HepG2 (cell line): ENCODE data around the gene ZNF180. TPM values are rescaled to one million over a fixed set of nuclear protein-coding genes. Genes with fewer than 3 reads are reported as not detected.

ENCODE experiments used
- ATAC-seq: fragments of 200-7000 bp; cut with Tn5 transposase; 3 replicates; pipeline ENCODE4 v1.9.1; 2020; ENCODE audit warnings: mild to moderate bottlenecking, moderate library complexity
- BruUV-seq: library from RNA; stranded (reverse); fragments of 400-500 nt; replicated peaks from 2 replicates; lab custom pipeline; 2021; lab: Mats Ljungman, UMichigan
- CTCF ChIA-PET: fragments of 300-600 bp; formaldehyde crosslinking; extraction: SDS; loops from one replicate; lab custom pipeline; 2021; ENCODE audit warnings: low total read pairs, inconsistent platforms, low intra/inter-chr PET ratio; lab: Yijun Ruan, JAX
- POLR2A ChIA-PET: fragments of 350-600 bp; sonication (Branson Sonifier 250); formaldehyde crosslinking; loops from one replicate; lab custom pipeline; 2020; ENCODE audit warnings: antibody characterized with exemption, inconsistent platforms; lab: Yijun Ruan, JAX
- DNase-seq: peaks from one replicate; pipeline ENCODE4 v3.0.0-alpha.2; 2015; ENCODE audit warnings: low spot score
- FAIRE-seq: peaks from 3 replicates; lab custom pipeline; 2011; peaks lifted over from hg19 to GRCh38; lab: Jason Lieb, UNC
- H2AFZ ChIP-seq: one replicate; pipeline ENCODE4 v1.6.1; 2011; ENCODE audit warnings: low read length, inconsistent platforms
- H3K27ac ChIP-seq: fragments of 300-600 bp; 3 replicates; pipeline ENCODE4 v1.8.0; 2011; ENCODE audit warnings: mixed run types, mild to moderate bottlenecking, mixed read lengths, low read length, inconsistent platforms; ENCODE audit not compliant: insufficient read depth; ENCODE audit errors: extremely low read length
- H3K27me3 ChIP-seq, 2 experiments: fragments of 200-600 bp in 1 of 2; 2 replicates in 1 of 2; 3 replicates in 1 of 2; pipeline versions ENCODE4 v1.6.0 to v1.8.0; 2011; ENCODE audit warnings: low read length in 2 of 2, mild to moderate bottlenecking in 2 of 2, moderate library complexity in 2 of 2, inconsistent platforms in 1 of 2; ENCODE audit not compliant: insufficient read depth in 2 of 2, control insufficient read depth in 1 of 2
- H3K36me3 ChIP-seq, 2 experiments: fragments of 200-600 bp in 1 of 2; replicated peaks in 1 of 2; 2 replicates in 1 of 2; 3 replicates in 1 of 2; pipeline versions ENCODE4 v1.5.1 to v1.8.0; 2011; ENCODE audit warnings: low read length in 2 of 2, inconsistent platforms in 1 of 2; ENCODE audit not compliant: insufficient read depth in 2 of 2, control insufficient read depth in 1 of 2
- H3K4me1 ChIP-seq: 2 replicates; pipeline ENCODE4 v1.5.1; 2012; ENCODE audit warnings: low read length, inconsistent platforms; ENCODE audit not compliant: insufficient read depth
- H3K4me2 ChIP-seq: 2 replicates; pipeline ENCODE4 v1.6.0; 2011; ENCODE audit warnings: low read depth, low read length, inconsistent platforms
- H3K4me3 ChIP-seq, 3 experiments: fragments of 200-600 bp in 1 of 3; sonication (generic), shearing (Covaris generic) in 1 of 3; replicated peaks in 1 of 3; 2 replicates each; pipeline ENCODE4 v1.5.1; 2011 to 2016; ENCODE audit warnings: low read length in 3 of 3, inconsistent platforms in 2 of 3, low read depth in 2 of 3, mild to moderate bottlenecking in 2 of 3, control low read depth in 1 of 3, mixed read lengths in 1 of 3; ENCODE audit not compliant: insufficient read depth in 1 of 3
- H3K79me2 ChIP-seq: one replicate; pipeline ENCODE4 v1.6.1; 2011; ENCODE audit warnings: low read length, inconsistent platforms; ENCODE audit not compliant: insufficient read depth
- H3K9ac ChIP-seq: 2 replicates; pipeline ENCODE4 v1.6.0; 2011; ENCODE audit warnings: mild to moderate bottlenecking, low read depth, low read length, inconsistent platforms; ENCODE audit not compliant: insufficient read depth
- H3K9me3 ChIP-seq: 2 replicates; pipeline ENCODE4 v1.5.1; 2012; ENCODE audit warnings: mild to moderate bottlenecking, low read length
- H4K20me1 ChIP-seq: 2 replicates; pipeline ENCODE4 v1.6.0; 2011; ENCODE audit warnings: inconsistent platforms, mild to moderate bottlenecking, low read length, moderate library complexity; ENCODE audit not compliant: insufficient read depth
- ARNTL ChIP-seq: sonication (generic); formaldehyde crosslinking; IDR thresholded peaks from 2 replicates; pipeline ENCODE4 v1.4.0; 2020; ENCODE audit warnings: mild to moderate bottlenecking, missing genetic modification reagents
- CAMTA2 ChIP-seq: sonication (generic); formaldehyde crosslinking; IDR thresholded peaks from 2 replicates; pipeline ENCODE4 v1.4.0; 2020; ENCODE audit warnings: mild to moderate bottlenecking, missing genetic modification reagents, borderline replicate concordance
- GATAD2A ChIP-seq: IDR thresholded peaks from 2 replicates; pipeline ENCODE4 v1.6.1; 2016
- JUNB ChIP-seq: sonication (generic); formaldehyde crosslinking; IDR thresholded peaks from 2 replicates; pipeline ENCODE4 v1.8.0; 2022; ENCODE audit warnings: missing genetic modification reagents, mild to moderate bottlenecking, borderline replicate concordance
- MLX ChIP-seq: IDR thresholded peaks from 2 replicates; pipeline ENCODE4 v1.6.1; 2016
- MTA1 ChIP-seq: sonication (generic); formaldehyde crosslinking; IDR thresholded peaks from 2 replicates; pipeline ENCODE4 v1.4.0; 2020; ENCODE audit warnings: missing genetic modification reagents, mild to moderate bottlenecking, borderline replicate concordance
- PLRG1 ChIP-seq: fragments of 450-650 bp; conservative IDR thresholded peaks from 2 replicates; pipeline ENCODE4 v1.6.1; 2016
- THAP7 ChIP-seq: sonication (generic); formaldehyde crosslinking; IDR thresholded peaks from 2 replicates; pipeline ENCODE4 v1.8.1; 2023; ENCODE audit warnings: mild to moderate bottlenecking, missing genetic modification reagents
- YY1 ChIP-seq: IDR thresholded peaks from 2 replicates; pipeline ENCODE4 v1.6.1; 2011; ENCODE audit warnings: low read length, low read depth, moderate library complexity, mild to moderate bottlenecking; ENCODE audit not compliant: insufficient read depth, insufficient replicate concordance
- ZFP62 ChIP-seq: sonication (generic); formaldehyde crosslinking; IDR thresholded peaks from 2 replicates; pipeline ENCODE4 v1.4.0; 2020; ENCODE audit warnings: missing genetic modification reagents
- ZNF263 ChIP-seq: sonication (generic); formaldehyde crosslinking; IDR thresholded peaks from 2 replicates; pipeline ENCODE4 v1.4.0; 2020; ENCODE audit warnings: missing genetic modification reagents
- ZNF431 ChIP-seq: sonication (generic); formaldehyde crosslinking; IDR thresholded peaks from 2 replicates; pipeline ENCODE4 v1.9.0; 2022; ENCODE audit warnings: missing genetic modification reagents, low read depth, mild to moderate bottlenecking, borderline replicate concordance
- ZNF878 ChIP-seq: sonication (generic); formaldehyde crosslinking; IDR thresholded peaks from 2 replicates; pipeline ENCODE4 v1.8.1; 2023; ENCODE audit warnings: mild to moderate bottlenecking, missing genetic modification reagents, moderate library complexity
- WGBS: methylation state at CpG from one replicate; pipeline ENCODE4 v1.1.6; 2017; ENCODE audit warnings: low lambda C conversion rate; 5-methylcytosine and 5-hydroxymethylcytosine counted together
- in situ Hi-C: cut with HindIII; loops from 2 replicates; pipeline ENCODE4 v1.10.0; 2017; ENCODE audit warnings: low pct_unique_long_range_greater_than_20kb; ENCODE audit not compliant: extremely low pct_ligation_motif_present
- intact Hi-C: fragments of 100-400 bp; cut with micrococcal nuclease; formaldehyde crosslinking; loops from one replicate; pipeline ENCODE4 v1.10.0; 2022; ENCODE audit not compliant: unreplicated experiment
- polyA plus RNA-seq, 8 experiments: library from polyadenylated mRNA; depleted of rRNA in 3 of 8; stranded (reverse) in 7 of 8; unstranded in 1 of 8; fragments of >200 nt; fragmentation: Illumina TruSeq in 4 of 8; extraction: Trizol in 4 of 8; gene quantifications; 2 replicates each; pipeline versions ENCODE4 v1.2.1 to v1.2.3, GENCODE V29; 2011 to 2016; ENCODE audit warnings: low read depth in 4 of 8, missing spikeins in 1 of 8, mixed read lengths in 1 of 8; ENCODE audit not compliant: insufficient read depth in 1 of 8
- total RNA-seq, 5 experiments: library from RNA; depleted of rRNA; stranded (reverse); fragments of >200 nt; fragmentation: Illumina TruSeq; extraction: Trizol; gene quantifications; 2 replicates each; pipeline ENCODE4 v1.2.3, GENCODE V29; 2016; ENCODE audit warnings: low read depth in 1 of 5
- TF ChIP-seq, protein P1 (sequence below): sonication (generic); formaldehyde crosslinking; IDR thresholded peaks from 2 replicates; pipeline ENCODE4 v1.5.1; 2020; ENCODE audit warnings: mild to moderate bottlenecking, missing genetic modification reagents, borderline replicate concordance
- TF ChIP-seq, protein P2 (sequence below), 2 experiments: sonication (generic) in 1 of 2; formaldehyde crosslinking in 1 of 2; IDR thresholded peaks; 2 replicates each; pipeline versions ENCODE4 v1.5.1 to v1.6.1; 2011 to 2020; ENCODE audit warnings: borderline replicate concordance in 1 of 2, low read depth in 1 of 2, low read length in 1 of 2, mild to moderate bottlenecking in 1 of 2, missing genetic modification reagents in 1 of 2, moderate library complexity in 1 of 2

Gene ZNF180
- total and polyA plus RNA-seq, 2 of the 13 experiments (the other 11 are each of a cell fraction or from before 2014, with no cell fraction given), result 0.92 to 9.3 TPM

DNA sequence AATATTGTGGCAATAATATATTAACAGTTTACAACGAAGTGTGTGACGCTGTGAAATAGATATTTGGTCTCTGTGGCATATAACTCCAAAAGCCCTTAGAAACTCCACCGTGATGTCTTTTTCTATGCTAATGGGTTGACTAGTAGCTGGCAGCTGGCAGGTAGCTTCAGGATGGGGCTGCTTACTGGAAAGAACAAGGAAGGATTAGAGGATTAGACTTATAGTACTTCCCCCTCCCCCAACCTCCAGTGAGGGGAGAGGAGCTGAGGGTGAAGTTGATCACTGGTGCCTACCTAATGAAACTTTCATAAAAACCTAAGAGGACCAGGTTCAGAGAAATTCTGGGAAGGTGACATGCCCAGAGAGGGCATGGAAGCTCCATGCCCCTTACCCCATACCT lies 61.9 kb downstream of the ZNF180 start:
- ATAC-seq (no peak), DNase-seq (no peak), FAIRE-seq (no peak)
- Histone ChIP-seq H3K4me3 (no peak overlapping the region), H3K4me1 (no peaks in the 10 kb centered on the region), H4K20me1 (no peaks in the 10 kb centered on the region), H3K4me2 (no peak overlapping the region), H3K79me2 (no peaks in the 10 kb centered on the region), H3K27me3 (no peaks in the 10 kb centered on the region), H3K9me3 (peaks cover 81% of the 10 kb centered on the region), H3K27ac (no peak overlapping the region), H3K36me3 (no peaks in the 10 kb centered on the region), H3K9ac (no peak overlapping the region), H2AFZ (no peak overlapping the region)
- in situ Hi-C loops, result no loop called here
- intact Hi-C loops, result no loop called here
- ChIA-PET CTCF (no interaction called here), POLR2A (no interaction called here)
- no TSS peak for BruUV-seq
- WGBS, result 28% methylated on average over 3 of the region's 3 CpGs
- TF ChIP-seq ZNF263 (CRISPR knock-in tag) (no peak), ZFP62 (CRISPR knock-in tag) (no peak), PLRG1 (no peak), JUNB (CRISPR knock-in tag) (no peak), ZNF878 (no peak), MTA1 (no peak), MLX (CRISPR knock-in tag) (no peak), THAP7 (no peak), ARNTL (CRISPR knock-in tag) (no peak), GATAD2A (CRISPR knock-in tag) (no peak), ZNF431 (CRISPR knock-in tag) (no peak), YY1 (no peak), CAMTA2 (no peak)
- TF ChIP-seq, protein P1, sequence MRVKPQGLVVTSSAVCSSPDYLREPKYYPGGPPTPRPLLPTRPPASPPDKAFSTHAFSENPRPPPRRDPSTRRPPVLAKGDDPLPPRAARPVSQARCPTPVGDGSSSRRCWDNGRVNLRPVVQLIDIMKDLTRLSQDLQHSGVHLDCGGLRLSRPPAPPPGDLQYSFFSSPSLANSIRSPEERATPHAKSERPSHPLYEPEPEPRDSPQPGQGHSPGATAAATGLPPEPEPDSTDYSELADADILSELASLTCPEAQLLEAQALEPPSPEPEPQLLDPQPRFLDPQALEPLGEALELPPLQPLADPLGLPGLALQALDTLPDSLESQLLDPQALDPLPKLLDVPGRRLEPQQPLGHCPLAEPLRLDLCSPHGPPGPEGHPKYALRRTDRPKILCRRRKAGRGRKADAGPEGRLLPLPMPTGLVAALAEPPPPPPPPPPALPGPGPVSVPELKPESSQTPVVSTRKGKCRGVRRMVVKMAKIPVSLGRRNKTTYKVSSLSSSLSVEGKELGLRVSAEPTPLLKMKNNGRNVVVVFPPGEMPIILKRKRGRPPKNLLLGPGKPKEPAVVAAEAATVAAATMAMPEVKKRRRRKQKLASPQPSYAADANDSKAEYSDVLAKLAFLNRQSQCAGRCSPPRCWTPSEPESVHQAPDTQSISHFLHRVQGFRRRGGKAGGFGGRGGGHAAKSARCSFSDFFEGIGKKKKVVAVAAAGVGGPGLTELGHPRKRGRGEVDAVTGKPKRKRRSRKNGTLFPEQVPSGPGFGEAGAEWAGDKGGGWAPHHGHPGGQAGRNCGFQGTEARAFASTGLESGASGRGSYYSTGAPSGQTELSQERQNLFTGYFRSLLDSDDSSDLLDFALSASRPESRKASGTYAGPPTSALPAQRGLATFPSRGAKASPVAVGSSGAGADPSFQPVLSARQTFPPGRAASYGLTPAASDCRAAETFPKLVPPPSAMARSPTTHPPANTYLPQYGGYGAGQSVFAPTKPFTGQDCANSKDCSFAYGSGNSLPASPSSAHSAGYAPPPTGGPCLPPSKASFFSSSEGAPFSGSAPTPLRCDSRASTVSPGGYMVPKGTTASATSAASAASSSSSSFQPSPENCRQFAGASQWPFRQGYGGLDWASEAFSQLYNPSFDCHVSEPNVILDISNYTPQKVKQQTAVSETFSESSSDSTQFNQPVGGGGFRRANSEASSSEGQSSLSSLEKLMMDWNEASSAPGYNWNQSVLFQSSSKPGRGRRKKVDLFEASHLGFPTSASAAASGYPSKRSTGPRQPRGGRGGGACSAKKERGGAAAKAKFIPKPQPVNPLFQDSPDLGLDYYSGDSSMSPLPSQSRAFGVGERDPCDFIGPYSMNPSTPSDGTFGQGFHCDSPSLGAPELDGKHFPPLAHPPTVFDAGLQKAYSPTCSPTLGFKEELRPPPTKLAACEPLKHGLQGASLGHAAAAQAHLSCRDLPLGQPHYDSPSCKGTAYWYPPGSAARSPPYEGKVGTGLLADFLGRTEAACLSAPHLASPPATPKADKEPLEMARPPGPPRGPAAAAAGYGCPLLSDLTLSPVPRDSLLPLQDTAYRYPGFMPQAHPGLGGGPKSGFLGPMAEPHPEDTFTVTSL (CRISPR knock-in tag), result no peak
- TF ChIP-seq, protein P2, sequence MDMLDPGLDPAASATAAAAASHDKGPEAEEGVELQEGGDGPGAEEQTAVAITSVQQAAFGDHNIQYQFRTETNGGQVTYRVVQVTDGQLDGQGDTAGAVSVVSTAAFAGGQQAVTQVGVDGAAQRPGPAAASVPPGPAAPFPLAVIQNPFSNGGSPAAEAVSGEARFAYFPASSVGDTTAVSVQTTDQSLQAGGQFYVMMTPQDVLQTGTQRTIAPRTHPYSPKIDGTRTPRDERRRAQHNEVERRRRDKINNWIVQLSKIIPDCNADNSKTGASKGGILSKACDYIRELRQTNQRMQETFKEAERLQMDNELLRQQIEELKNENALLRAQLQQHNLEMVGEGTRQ (IDR thresholded peaks at IDR 0.05; ENCODE audit: low read depth, low read length), result no peak
- TF ChIP-seq, protein P2 (CRISPR knock-in tag; IDR thresholded peaks at IDR 0.05; ENCODE audit: borderline replicate concordance), result no peak
